Skin epidermis (tissue), 12 donors: Measurements from ENCODE around the gene LPCAT4.
"Not testable (repeated sequence)": the region's sequence is repeated elsewhere in the genome, so short reads cannot be mapped to it uniquely, and the experiment has no call there.

Source experiments
- H3K27ac ChIP-seq, 21 experiments: fragments of 200-600 bp; sonication (generic) in 11 of 21; one replicate each; pipeline ENCODE4 v1.5.0; 2020; ENCODE audit warnings: mild to moderate bottlenecking in 3 of 21, inconsistent platforms in 2 of 21, moderate library complexity in 2 of 21
- H3K4me3 ChIP-seq, 7 experiments: fragments of 200-600 bp; sonication (generic) in 2 of 7; one replicate each; pipeline ENCODE4 v1.5.0; 2020; ENCODE audit warnings: inconsistent platforms in 2 of 7, mild to moderate bottlenecking in 2 of 7, moderate library complexity in 1 of 7

Gene LPCAT4, protein sequence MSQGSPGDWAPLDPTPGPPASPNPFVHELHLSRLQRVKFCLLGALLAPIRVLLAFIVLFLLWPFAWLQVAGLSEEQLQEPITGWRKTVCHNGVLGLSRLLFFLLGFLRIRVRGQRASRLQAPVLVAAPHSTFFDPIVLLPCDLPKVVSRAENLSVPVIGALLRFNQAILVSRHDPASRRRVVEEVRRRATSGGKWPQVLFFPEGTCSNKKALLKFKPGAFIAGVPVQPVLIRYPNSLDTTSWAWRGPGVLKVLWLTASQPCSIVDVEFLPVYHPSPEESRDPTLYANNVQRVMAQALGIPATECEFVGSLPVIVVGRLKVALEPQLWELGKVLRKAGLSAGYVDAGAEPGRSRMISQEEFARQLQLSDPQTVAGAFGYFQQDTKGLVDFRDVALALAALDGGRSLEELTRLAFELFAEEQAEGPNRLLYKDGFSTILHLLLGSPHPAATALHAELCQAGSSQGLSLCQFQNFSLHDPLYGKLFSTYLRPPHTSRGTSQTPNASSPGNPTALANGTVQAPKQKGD

GRCh38 chr15:34367101-34368081 is at the start of gene LPCAT4:
LPCAT4 (minus strand) TSS chr15:34367196; CDS start chr15:34367100, 96 bp downstream.
- Histone ChIP-seq H3K27ac (peak within 1 kb of the TSS; percentile 75 to 99 (median 95)), H3K4me3 (peak within 1 kb of the TSS; percentile 67 to 95 (median 87))

- not testable (repeated sequence) for H3K27ac ChIP-seq, H3K4me3 ChIP-seq
Measured at GRCh38 chr15:34409511-34409910, 42.5 kb upstream of the LPCAT4 start.

DNA sequence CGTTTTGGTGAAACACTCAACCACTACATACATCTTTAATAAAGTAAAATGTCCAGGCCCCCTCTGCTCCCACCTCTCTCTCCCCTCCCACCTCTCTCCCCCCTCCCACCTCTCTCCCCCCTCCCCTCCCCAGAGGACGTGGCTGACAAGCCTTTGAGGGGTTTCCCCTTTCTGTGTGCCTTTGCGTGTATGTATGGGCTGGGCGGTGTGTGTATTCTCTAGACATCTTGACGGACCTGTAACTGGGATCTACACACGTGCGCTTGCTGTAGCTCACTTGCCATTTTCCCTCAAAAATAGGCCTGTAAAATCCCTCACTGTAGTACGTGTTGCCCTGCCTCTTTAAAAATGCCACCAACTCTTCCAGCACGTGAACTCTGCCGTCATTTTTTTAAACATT is 42.0 kb upstream of the LPCAT4 start:
- H3K27ac ChIP-seq, H3K4me3 ChIP-seq: not testable (repeated sequence)

- H3K4me3 ChIP-seq, H3K27ac ChIP-seq: not testable (repeated sequence)
Measured at GRCh38 chr15:34403899-34404298, 36.9 kb upstream of the LPCAT4 start.

DNA sequence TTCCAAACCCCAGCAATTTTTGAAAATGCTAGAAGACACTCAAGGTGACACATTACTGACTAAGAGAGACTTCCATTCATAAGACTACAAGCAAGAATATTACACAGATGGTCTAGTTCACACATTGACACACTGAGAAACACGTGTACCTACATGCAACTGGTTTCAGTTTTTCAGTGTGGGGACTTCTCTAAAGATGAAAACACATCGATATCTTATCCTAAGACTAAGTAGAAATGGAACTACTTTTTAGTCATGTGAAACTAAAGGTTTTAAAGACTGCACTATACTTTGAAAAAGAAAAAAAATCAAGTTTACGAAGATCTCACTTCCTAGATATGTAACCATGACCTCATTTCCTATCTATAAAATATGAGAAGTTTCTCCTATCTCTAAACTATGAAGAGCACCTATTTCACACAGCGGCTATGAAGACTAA is 36.2 kb upstream of the LPCAT4 start:
- H3K4me3 ChIP-seq, H3K27ac ChIP-seq: not testable (repeated sequence)

GRCh38 chr15:34397637-34398259 is 30.8 kb upstream of the LPCAT4 start:
- not testable (repeated sequence) for H3K4me3 ChIP-seq
- peak overlapping the region in 1 of 21 experiments; percentile 46 for H3K27ac ChIP-seq

DNA sequence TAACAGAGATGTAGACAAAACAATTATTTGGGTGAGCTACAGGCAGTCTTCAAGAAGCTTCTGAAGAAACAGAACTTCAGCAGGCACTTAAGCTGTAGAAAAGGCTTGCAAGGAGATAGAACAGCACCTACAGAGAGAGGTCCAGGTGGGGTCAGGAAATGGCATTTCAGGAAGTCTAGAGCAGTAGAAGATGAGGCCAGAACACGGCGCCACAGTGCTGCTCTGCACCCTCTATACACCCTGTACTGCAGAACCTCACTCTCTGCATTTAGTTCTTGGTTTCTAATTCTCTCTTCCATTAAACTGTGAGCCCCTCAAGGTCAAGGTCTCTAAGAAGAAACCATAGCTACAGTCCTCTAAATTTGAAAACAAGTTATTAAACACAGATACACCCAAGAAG is 26.0 kb upstream of the LPCAT4 start:
- H3K4me3 ChIP-seq, H3K27ac ChIP-seq: not testable (repeated sequence)

GRCh38 chr15:34389594-34390086 is 22.6 kb upstream of the LPCAT4 start:
- not testable (repeated sequence) for H3K4me3 ChIP-seq, H3K27ac ChIP-seq

DNA sequence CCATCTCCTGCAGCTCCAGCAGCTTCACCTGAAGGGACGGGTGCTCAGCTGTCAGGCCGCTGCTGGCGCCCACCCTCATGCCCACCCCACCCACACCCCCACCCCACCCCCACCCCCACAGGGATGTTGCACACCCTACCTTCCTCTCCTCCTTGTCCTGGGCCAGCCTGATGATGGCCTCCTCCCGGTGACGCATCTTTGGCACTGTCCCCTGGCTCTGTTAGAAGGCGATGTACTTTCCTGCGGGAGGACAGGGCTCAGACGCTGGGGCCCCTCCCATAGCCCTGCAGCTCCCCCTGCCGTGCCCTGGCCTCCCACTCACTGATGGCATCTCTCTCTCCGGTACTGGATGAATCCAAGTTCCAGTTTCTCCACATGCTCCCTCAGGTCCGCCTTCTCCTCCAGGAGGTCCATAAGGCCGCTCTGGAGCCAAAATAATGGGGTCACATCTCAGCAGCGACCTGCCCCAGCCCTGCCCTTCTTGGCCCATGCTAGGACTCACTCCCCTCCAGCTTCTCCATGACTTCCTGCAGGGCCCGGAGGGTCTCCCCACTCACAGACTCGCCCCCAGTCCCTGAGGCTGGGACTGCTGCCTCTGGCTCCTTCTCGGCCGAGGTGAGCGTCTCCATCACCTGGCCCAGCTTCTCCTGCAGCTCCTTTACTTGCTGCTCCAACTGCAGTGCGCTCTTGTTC is 15.0 kb upstream of the LPCAT4 start:
- not testable (repeated sequence) for H3K27ac ChIP-seq, H3K4me3 ChIP-seq

- H3K27ac ChIP-seq = not testable (repeated sequence)
Measured at GRCh38 chr15:34380491-34380890, 13.5 kb upstream of the LPCAT4 start.

GRCh38 chr15:34376856-34377255 is 9.9 kb upstream of the LPCAT4 start:
- no peak overlapping the region for H3K4me3 ChIP-seq
- H3K27ac ChIP-seq = no peak overlapping the region

More at GRCh38 chr15:34380491-34380890, 13.5 kb upstream of the LPCAT4 start:
- H3K4me3 ChIP-seq = not testable (repeated sequence)

DNA sequence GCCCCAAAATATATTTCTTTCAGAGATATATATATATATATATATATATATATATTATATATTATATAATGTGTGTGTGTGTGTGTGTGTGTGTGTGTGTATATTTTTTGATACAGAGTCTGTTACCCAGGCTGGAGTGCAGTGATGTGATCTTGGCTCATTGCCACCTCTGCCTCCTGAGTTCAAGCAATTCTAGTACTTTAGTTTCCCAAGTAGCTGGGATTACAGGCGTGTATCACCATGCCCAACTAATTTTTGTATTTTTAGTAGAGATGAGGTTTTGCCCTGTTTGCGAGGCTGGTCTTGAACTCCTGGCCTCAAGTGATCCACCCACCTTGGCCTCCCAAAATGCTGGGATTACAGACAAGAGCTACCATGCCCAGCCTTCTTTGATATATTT is 8.5 kb upstream of the LPCAT4 start:
- not testable (repeated sequence) for H3K4me3 ChIP-seq, H3K27ac ChIP-seq

DNA sequence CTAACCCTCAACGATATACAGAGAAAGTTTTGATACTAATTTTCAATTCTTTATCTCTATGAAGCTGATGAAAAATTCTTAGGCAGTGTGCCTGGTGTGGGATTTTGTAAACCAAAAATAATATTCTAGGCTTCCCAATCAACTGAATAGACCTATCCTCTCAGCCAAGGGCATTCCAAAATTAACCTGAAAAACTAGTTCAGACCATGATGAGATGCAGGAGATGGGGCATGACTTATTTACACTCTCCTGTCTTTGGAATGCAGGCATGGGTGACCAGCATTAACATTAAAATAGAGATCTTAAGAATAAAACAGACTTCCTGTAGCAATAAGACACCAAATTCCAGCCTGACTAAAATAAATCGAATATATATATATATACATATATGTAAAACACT is 7.8 kb upstream of the LPCAT4 start:
- Histone ChIP-seq H3K27ac (no peak overlapping the region), H3K4me3 (no peak overlapping the region)

DNA sequence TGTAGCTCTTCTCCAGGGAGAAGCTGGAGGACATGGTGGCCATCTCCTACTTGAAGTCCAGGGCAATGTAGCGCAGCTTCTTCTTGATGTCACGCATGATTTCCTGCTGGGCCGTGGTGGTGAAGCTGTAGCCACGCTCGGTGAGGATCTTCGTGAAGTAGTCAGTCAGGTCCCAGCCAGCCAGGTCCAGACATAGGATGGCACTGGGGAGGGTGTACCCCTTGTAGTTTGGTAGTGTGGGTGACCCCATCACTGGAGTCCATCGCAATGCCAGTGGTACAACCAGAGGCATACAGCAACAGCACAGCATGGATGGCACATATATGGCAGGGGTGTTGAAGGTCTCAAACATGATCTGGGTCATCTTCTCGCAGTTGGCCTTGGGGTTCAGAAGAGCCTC is 7.0 kb upstream of the LPCAT4 start:
- Histone ChIP-seq H3K4me3 (no peak overlapping the region), H3K27ac (no peak overlapping the region)

GRCh38 chr15:34370643-34371042 is 3.6 kb upstream of the LPCAT4 start:
- no peak overlapping the region for H3K4me3 ChIP-seq
- H3K27ac ChIP-seq = no peak overlapping the region

- no peak overlapping the region for H3K4me3 ChIP-seq
- H3K27ac ChIP-seq = no peak overlapping the region
Measured at GRCh38 chr15:34370129-34370528, 3.1 kb upstream of the LPCAT4 start.

- peak overlapping the region; percentile 67 to 95 (median 87) for H3K4me3 ChIP-seq
- H3K27ac ChIP-seq = peak overlapping the region in 20 of 21 experiments; percentile 15 to 98 (median 82)
Measured at GRCh38 chr15:34366271-34367065, 528 bp downstream of the LPCAT4 start.

DNA sequence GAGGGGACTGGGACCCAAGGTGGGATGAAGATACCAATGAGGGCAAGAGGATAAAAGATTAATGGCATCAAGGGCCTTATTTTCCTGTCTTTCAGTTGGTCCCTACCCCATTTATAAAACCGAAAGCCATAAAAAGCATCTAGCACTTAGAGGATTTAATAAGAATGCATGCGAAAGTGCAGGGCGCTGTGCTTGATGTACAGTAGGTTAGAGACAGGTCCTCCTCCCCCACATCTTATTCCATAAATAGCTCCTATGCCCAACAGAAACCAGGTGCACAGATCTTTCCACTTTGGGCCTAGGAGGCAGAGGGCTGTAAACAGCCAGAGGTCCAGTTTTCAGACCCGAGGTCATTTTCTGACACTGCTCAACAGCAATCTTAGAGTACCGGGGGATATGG is 1.2 kb downstream of the LPCAT4 start:
- Histone ChIP-seq H3K27ac (peak overlapping the region in 13 of 21 experiments; percentile 15 to 98 (median 93)), H3K4me3 (peak overlapping the region; percentile 67 to 95 (median 87))
